ENCODE data around the gene POLN.
A peak's percentile ranks its signal among the peaks of the same experiment; 100 is the strongest.

POLN gene

GRCh38 chr4:2194496-2194895 lies 47.4 kb downstream of the POLN start:
- TF ChIP-seq CTCF (IDR thresholded peaks at IDR 0.05; ENCODE audit: insufficient read depth, low read depth, low read length, missing control alignments) = no peak
- DNase-seq (ENCODE audit: low read depth) = no peak
- no peak overlapping the region for H3K4me3 ChIP-seq (ENCODE audit: low read depth, low read length)

GRCh38 chr4:2193326-2193725 lies 48.6 kb downstream of the POLN start:
- no peak overlapping the region for H3K4me3 ChIP-seq (ENCODE audit: low read depth, low read length)
- no peak for DNase-seq (ENCODE audit: low read depth)
- TF ChIP-seq CTCF (IDR thresholded peaks at IDR 0.05; ENCODE audit: insufficient read depth, low read depth, low read length, missing control alignments) = no peak

GRCh38 chr4:2186865-2187172 lies 55.1 kb downstream of the POLN start:
- no peak overlapping the region for H3K4me3 ChIP-seq (ENCODE audit: low read depth, low read length)
- no peak for TF ChIP-seq CTCF (IDR thresholded peaks at IDR 0.05; ENCODE audit: insufficient read depth, low read depth, low read length, missing control alignments)
- DNase-seq (ENCODE audit: low read depth) = no peak

- peak; percentile 34 for DNase-seq (ENCODE audit: low read depth)
- peak; percentile 40 for TF ChIP-seq CTCF (IDR thresholded peaks at IDR 0.05; ENCODE audit: insufficient read depth, low read depth, low read length, missing control alignments)
- no peak overlapping the region for H3K4me3 ChIP-seq (ENCODE audit: low read depth, low read length)
Measured at GRCh38 chr4:2186133-2186864, 55.6 kb downstream of the POLN start.

GRCh38 chr4:2183394-2183793 lies 58.5 kb downstream of the POLN start:
- DNase-seq (ENCODE audit: low read depth) = no peak
- no peak overlapping the region for H3K4me3 ChIP-seq (ENCODE audit: low read depth, low read length)
- TF ChIP-seq CTCF (IDR thresholded peaks at IDR 0.05; ENCODE audit: insufficient read depth, low read depth, low read length, missing control alignments) = no peak

- H3K4me3 ChIP-seq (ENCODE audit: low read depth, low read length) = no peak overlapping the region
- TF ChIP-seq CTCF (IDR thresholded peaks at IDR 0.05; ENCODE audit: insufficient read depth, low read depth, low read length, missing control alignments) = no peak
- DNase-seq (ENCODE audit: low read depth) = no peak
Measured at GRCh38 chr4:2182994-2183393, 58.9 kb downstream of the POLN start.

GRCh38 chr4:2180410-2180809 lies 61.5 kb downstream of the POLN start:
- H3K4me3 ChIP-seq (ENCODE audit: low read depth, low read length) = no peak overlapping the region
- no peak for DNase-seq (ENCODE audit: low read depth)
- no peak for TF ChIP-seq CTCF (IDR thresholded peaks at IDR 0.05; ENCODE audit: insufficient read depth, low read depth, low read length, missing control alignments)

All from GM12865 (cell line).